Measurements from ENCODE around the gene KAT6B.

The KAT6B gene

GRCh38 chr10:74975758-74976157, 149.4 kb downstream of the KAT6B start:
- Mint-ChIP-seq H3K4me3 (no peak overlapping the region), H3K9me3 (no peaks in the 10 kb centered on the region), H3K27ac (peak overlapping the region; percentile 0), H3K4me1 (peaks cover 7% of the 10 kb centered on the region), H3K36me3 (ENCODE audit: low read depth) (peaks cover 41% of the 10 kb centered on the region), H3K27me3 (ENCODE audit: low read depth, poor library complexity) (no peaks in the 10 kb centered on the region)
- TF ChIP-seq CTCF (IDR thresholded peaks at IDR 0.05): no peak
- DNase-seq: no peak

GRCh38 chr10:74976565-74976964, 150.2 kb downstream of the KAT6B start:
- Mint-ChIP-seq H3K4me1 (peaks cover 7% of the 10 kb centered on the region), H3K27me3 (ENCODE audit: low read depth, poor library complexity) (no peaks in the 10 kb centered on the region), H3K36me3 (ENCODE audit: low read depth) (peaks cover 41% of the 10 kb centered on the region), H3K4me3 (no peak overlapping the region), H3K27ac (peak overlapping the region; percentile 60), H3K9me3 (no peaks in the 10 kb centered on the region)
- no peak for TF ChIP-seq CTCF (IDR thresholded peaks at IDR 0.05)
- peak; percentile 15 for DNase-seq

GRCh38 chr10:74977072-74977471, 150.7 kb downstream of the KAT6B start:
- Mint-ChIP-seq H3K27me3 (ENCODE audit: low read depth, poor library complexity) (no peaks in the 10 kb centered on the region), H3K27ac (peak overlapping the region; percentile 80), H3K9me3 (no peaks in the 10 kb centered on the region), H3K4me1 (peaks cover 7% of the 10 kb centered on the region), H3K4me3 (no peak overlapping the region), H3K36me3 (ENCODE audit: low read depth) (peaks cover 44% of the 10 kb centered on the region)
- DNase-seq: no peak
- no peak for TF ChIP-seq CTCF (IDR thresholded peaks at IDR 0.05)

GRCh38 chr10:74977913-74978847, 151.8 kb downstream of the KAT6B start:
- Mint-ChIP-seq H3K4me3 (no peak overlapping the region), H3K9me3 (no peaks in the 10 kb centered on the region), H3K36me3 (ENCODE audit: low read depth) (peaks cover 51% of the 10 kb centered on the region), H3K27ac (no peak overlapping the region), H3K4me1 (peaks cover 7% of the 10 kb centered on the region), H3K27me3 (ENCODE audit: low read depth, poor library complexity) (no peaks in the 10 kb centered on the region)
- no peak for TF ChIP-seq CTCF (IDR thresholded peaks at IDR 0.05)
- DNase-seq: no peak

GRCh38 chr10:74981831-74982633, 155.6 kb downstream of the KAT6B start:
- no peak for TF ChIP-seq CTCF (IDR thresholded peaks at IDR 0.05)
- DNase-seq: no peak
- Mint-ChIP-seq H3K4me1 (no peaks in the 10 kb centered on the region), H3K27me3 (ENCODE audit: low read depth, poor library complexity) (no peaks in the 10 kb centered on the region), H3K4me3 (no peak overlapping the region), H3K27ac (no peak overlapping the region), H3K36me3 (ENCODE audit: low read depth) (peaks cover 63% of the 10 kb centered on the region), H3K9me3 (no peaks in the 10 kb centered on the region)
